Measurements from ENCODE around the gene C16orf90.

Gene C16orf90, protein sequence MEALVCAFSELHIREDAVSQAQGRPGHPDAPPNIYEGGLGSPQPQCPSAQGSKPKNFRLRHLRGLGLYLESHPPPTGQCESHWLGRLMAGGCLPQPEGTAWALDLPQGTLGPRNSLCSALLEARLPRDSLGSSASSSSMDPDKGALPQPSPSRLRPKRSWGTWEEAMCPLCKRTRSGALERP

DNA sequence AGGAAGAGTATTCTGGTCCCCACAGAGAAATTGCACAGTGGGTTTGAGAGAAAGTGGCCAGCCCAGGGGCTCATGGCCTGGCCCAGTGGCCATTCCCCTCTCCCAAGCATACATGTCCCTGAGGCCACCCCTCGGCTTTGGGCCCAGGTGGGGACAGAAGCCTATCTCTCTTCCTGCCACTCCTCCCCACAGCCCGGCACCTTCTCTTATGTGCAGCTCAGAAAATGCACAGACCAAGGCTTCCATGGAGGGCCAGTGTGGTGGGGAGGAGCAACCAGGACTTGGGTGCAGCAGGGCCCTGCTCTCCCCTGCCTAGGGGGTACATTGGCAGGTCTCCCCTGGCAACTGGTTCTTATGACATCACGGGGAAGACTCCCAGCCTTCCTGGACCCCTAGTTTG lies at the start of gene C16orf90:
Gene C16orf90, minus strand, starts transcription at position 314 of the 400 bp plus-strand sequence. Its CDS starts 68 bp downstream, at position 246.
- no peaks in the 10 kb centered on the region for H3K36me3 ChIP-seq (ENCODE audit: control insufficient read depth in 1 of 2, insufficient read depth in 2 of 2, low read length in 2 of 2)
- H3K9me3 ChIP-seq (ENCODE audit: control insufficient read depth in 1 of 2, low read length in 2 of 2), result no peaks in the 10 kb centered on the region
- no peak within 1 kb of the TSS for H3K27ac ChIP-seq (ENCODE audit: low read length)
- no peaks in the 10 kb centered on the region for H3K27me3 ChIP-seq (ENCODE audit: low read depth, low read length)
- peaks cover 0 to 3% of the 10 kb centered on the region in 2 donors for H3K4me1 ChIP-seq (ENCODE audit: control insufficient read depth in 1 of 2, insufficient read depth in 2 of 2, low read length in 2 of 2)
- no peak within 1 kb of the TSS for H3K4me3 ChIP-seq (ENCODE audit: low read depth in 1 of 2, low read length in 2 of 2)

DNA sequence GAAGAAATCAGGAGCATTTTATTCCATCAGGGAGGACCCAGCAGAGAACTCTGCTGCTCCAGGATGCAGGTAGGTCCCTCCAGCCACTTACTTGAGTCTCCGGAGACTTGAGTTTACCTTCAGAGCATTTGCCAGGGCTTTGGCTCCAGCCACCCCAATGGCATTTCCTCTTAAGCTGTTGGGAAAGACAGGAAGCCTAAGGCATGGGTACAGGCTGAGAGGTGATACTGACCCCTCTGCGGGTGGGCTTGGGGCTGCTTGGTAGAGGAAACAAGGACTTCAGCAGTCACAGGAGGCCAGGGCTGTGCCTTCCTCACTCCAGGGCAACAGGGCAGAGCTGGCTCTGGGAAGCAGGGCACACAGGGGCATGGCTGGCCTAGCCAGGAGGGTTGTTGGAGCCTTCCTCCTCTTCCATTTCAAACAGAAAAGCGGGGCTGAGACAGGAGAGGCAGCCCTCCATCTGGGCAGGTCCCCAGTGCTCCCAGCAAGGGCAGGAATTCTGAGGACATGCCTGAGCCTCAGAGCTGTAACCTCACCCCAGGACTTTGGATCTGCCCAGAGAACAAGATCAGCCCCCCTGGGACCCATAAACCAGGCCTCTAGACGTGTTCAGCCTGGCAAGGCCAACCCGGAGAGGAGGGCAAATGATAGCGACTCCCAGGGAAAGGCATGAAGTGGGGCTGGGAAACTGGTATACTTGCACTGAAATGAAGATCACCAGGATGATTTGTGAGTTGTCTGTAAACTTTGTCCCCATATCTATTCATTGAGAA lies 47.5 kb upstream of the C16orf90 start:
- Histone ChIP-seq H3K27me3 (ENCODE audit: low read depth, low read length) (no peaks in the 10 kb centered on the region), H3K27ac (ENCODE audit: low read length) (no peak overlapping the region), H3K36me3 (ENCODE audit: control insufficient read depth in 1 of 2, insufficient read depth in 2 of 2, low read length in 2 of 2) (peaks cover 19 to 28% of the 10 kb centered on the region in 2 donors), H3K4me3 (ENCODE audit: low read depth in 1 of 2, low read length in 2 of 2) (no peak overlapping the region), H3K9me3 (ENCODE audit: control insufficient read depth in 1 of 2, low read length in 2 of 2) (no peaks in the 10 kb centered on the region), H3K4me1 (ENCODE audit: control insufficient read depth in 1 of 2, insufficient read depth in 2 of 2, low read length in 2 of 2) (no peaks in the 10 kb centered on the region)

DNA sequence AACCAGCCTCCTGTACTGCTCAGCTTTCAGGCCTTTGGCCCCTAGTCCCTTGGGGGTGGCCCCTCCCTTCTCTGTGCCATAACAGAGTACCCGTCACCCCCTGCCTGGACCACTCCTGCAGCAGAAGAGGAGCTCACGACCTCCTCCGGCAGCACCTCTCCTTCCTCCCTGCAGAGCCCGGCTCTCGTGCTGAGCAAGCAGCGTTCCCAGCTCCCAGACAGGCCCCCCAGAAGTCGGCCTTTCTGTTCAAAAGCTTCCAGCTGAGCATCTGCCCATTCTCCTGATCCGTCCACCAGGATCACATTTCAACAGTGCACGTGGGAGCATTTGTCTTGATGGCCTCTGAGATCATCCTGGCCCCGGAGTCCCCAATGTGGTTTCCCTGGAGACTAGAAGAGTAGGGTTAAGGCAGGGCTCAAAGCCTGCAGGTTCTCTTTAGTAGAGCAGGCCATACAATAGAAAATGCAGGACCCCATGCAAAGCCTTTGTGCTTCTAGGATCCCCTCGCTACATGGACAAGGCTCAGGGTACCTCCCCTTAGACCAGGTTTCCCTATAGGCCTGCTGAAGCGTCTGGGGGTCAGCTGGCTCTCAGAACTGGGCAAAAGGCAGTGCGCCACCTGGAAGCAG lies 46.4 kb upstream of the C16orf90 start:
- Histone ChIP-seq H3K27me3 (ENCODE audit: low read depth, low read length) (no peaks in the 10 kb centered on the region), H3K4me1 (ENCODE audit: control insufficient read depth in 1 of 2, insufficient read depth in 2 of 2, low read length in 2 of 2) (peaks cover 0 to 5% of the 10 kb centered on the region in 2 donors), H3K36me3 (ENCODE audit: control insufficient read depth in 1 of 2, insufficient read depth in 2 of 2, low read length in 2 of 2) (peaks cover 19 to 28% of the 10 kb centered on the region in 2 donors), H3K9me3 (ENCODE audit: control insufficient read depth in 1 of 2, low read length in 2 of 2) (no peaks in the 10 kb centered on the region), H3K27ac (ENCODE audit: low read length) (no peak overlapping the region), H3K4me3 (ENCODE audit: low read depth in 1 of 2, low read length in 2 of 2) (no peak overlapping the region)

DNA sequence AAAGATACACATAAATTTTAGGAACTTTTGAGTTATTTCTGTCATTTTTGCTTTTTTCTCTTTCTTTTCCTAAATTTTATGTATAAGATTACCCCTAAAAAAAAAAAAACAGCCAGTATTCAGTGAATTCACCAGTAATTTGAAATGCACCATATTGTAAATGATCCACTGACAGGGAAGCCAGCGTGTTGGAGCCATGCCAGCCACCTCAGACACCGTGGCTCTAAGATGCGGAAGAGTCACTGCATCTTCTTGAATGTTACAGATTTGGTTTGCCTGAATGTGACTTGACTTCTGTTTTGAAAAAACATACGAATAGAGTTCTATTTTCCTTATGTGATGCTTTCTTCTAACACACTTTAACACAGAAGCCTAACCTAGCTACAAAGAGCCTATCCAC lies 42.9 kb upstream of the C16orf90 start:
- Histone ChIP-seq H3K36me3 (ENCODE audit: control insufficient read depth in 1 of 2, insufficient read depth in 2 of 2, low read length in 2 of 2) (peaks cover 33 to 49% of the 10 kb centered on the region in 2 donors), H3K27me3 (ENCODE audit: low read depth, low read length) (no peaks in the 10 kb centered on the region), H3K4me1 (ENCODE audit: control insufficient read depth in 1 of 2, insufficient read depth in 2 of 2, low read length in 2 of 2) (peaks cover 0 to 9% of the 10 kb centered on the region in 2 donors), H3K4me3 (ENCODE audit: low read depth in 1 of 2, low read length in 2 of 2) (no peak overlapping the region), H3K27ac (ENCODE audit: low read length) (no peak overlapping the region), H3K9me3 (ENCODE audit: control insufficient read depth in 1 of 2, low read length in 2 of 2) (no peaks in the 10 kb centered on the region)

DNA sequence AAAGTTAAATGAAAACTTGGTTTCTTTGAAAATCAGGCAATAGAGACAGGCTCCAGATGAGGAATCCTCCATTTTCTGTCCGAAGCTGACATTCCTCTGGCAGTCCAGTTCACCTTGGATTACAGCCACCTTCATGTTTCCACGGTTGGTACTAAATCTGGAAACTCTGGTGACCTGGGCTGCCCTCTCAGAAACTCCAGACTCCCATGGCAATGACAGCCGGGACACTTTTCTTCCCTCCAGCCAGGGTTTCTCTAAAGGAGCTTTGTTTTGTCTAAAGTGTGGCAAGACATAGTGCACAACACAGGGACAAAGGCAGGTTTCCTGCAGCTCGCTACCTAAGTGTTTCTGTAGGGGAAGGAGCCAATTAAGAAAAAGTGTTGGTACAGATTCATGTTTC lies 41.6 kb upstream of the C16orf90 start:
- Histone ChIP-seq H3K27ac (ENCODE audit: low read length) (no peak overlapping the region), H3K36me3 (ENCODE audit: control insufficient read depth in 1 of 2, insufficient read depth in 2 of 2, low read length in 2 of 2) (peaks cover 39 to 58% of the 10 kb centered on the region in 2 donors), H3K4me1 (ENCODE audit: control insufficient read depth in 1 of 2, insufficient read depth in 2 of 2, low read length in 2 of 2) (peaks cover 0 to 9% of the 10 kb centered on the region in 2 donors)

DNA sequence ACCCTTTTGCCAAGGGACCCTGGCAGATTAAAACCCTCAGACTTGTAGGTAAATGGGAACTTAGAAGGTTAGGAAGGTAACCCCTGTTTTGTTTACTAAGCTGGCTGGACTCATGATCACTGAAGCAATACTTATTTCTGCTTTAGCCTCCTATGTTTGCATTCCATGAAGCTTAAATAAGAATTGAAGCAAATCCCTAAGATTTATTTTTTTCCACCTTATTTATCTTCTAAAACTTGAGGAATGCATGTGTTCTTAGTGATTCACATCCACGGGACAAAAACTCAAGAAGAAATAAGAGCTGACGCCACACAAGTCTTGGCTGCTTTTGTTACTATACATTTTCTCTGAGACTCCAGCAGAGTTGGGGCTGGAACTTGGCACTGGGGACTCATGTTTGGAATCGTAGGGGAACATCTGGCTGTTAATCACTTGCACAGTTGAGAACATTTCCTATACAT lies 41.0 kb upstream of the C16orf90 start:
- no peaks in the 10 kb centered on the region for H3K27me3 ChIP-seq (ENCODE audit: low read depth, low read length)
- H3K27ac ChIP-seq (ENCODE audit: low read length), result no peak overlapping the region
- H3K4me1 ChIP-seq (ENCODE audit: control insufficient read depth in 1 of 2, insufficient read depth in 2 of 2, low read length in 2 of 2), result peaks cover 0 to 9% of the 10 kb centered on the region in 2 donors
- peaks cover 39 to 54% of the 10 kb centered on the region in 2 donors for H3K36me3 ChIP-seq (ENCODE audit: control insufficient read depth in 1 of 2, insufficient read depth in 2 of 2, low read length in 2 of 2)
- H3K9me3 ChIP-seq (ENCODE audit: control insufficient read depth in 1 of 2, low read length in 2 of 2), result no peaks in the 10 kb centered on the region
- no peak overlapping the region for H3K4me3 ChIP-seq (ENCODE audit: low read depth in 1 of 2, low read length in 2 of 2)

More for the DNA sequence above, 41.6 kb upstream of the C16orf90 start:
- no peak overlapping the region for H3K4me3 ChIP-seq (ENCODE audit: low read depth in 1 of 2, low read length in 2 of 2)
- no peaks in the 10 kb centered on the region for H3K27me3 ChIP-seq (ENCODE audit: low read depth, low read length)
- no peaks in the 10 kb centered on the region for H3K9me3 ChIP-seq (ENCODE audit: control insufficient read depth in 1 of 2, low read length in 2 of 2)

DNA sequence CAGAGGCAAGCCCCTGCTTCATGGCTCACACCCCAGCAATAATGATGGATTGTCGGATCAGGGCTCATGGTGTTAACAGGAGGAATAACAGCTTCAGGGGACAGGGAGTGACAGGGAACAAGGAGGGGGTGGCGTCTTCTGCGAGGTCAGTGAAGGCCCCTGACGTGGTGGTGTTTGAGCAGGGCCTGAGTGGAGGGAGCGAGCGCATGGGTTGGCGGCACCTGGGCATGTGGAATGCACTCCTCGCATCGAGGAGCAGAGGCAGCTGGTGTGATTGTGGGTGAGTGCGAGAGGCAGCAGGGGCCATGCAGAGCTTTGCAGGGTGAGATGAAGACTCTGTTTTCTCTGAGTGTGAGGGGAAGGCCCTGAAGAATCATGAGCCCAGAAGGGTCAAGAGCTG lies 38.8 kb upstream of the C16orf90 start:
- H3K4me3 ChIP-seq (ENCODE audit: low read depth in 1 of 2, low read length in 2 of 2), result no peak overlapping the region
- peaks cover 0 to 9% of the 10 kb centered on the region in 2 donors for H3K4me1 ChIP-seq (ENCODE audit: control insufficient read depth in 1 of 2, insufficient read depth in 2 of 2, low read length in 2 of 2)
- peaks cover 36 to 46% of the 10 kb centered on the region in 2 donors for H3K36me3 ChIP-seq (ENCODE audit: control insufficient read depth in 1 of 2, insufficient read depth in 2 of 2, low read length in 2 of 2)
- H3K27me3 ChIP-seq (ENCODE audit: low read depth, low read length), result no peaks in the 10 kb centered on the region
- no peaks in the 10 kb centered on the region for H3K9me3 ChIP-seq (ENCODE audit: control insufficient read depth in 1 of 2, low read length in 2 of 2)
- H3K27ac ChIP-seq (ENCODE audit: low read length), result no peak overlapping the region

DNA sequence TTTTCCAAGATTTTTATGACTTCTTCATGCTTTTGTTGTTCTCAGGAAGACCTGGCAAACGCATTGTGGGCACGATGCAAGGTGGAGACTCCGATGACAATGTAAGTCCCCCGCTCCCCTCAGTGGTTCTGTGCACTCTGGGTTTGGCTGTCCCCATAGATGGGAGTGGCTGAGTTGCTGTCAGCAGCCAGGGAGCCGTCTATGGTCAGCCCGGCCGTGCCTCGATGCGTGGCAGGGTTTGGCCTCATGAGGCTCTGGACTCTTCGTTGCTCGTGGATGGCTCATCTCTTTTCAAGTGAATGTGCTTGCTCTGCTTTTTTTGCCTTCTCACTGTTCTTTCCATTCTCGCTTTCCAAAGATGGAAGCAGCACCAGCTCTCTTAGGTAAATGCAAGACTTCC lies 37.5 kb upstream of the C16orf90 start:
- H3K36me3 ChIP-seq (ENCODE audit: control insufficient read depth in 1 of 2, insufficient read depth in 2 of 2, low read length in 2 of 2), result peaks cover 32 to 45% of the 10 kb centered on the region in 2 donors
- H3K4me1 ChIP-seq (ENCODE audit: control insufficient read depth in 1 of 2, insufficient read depth in 2 of 2, low read length in 2 of 2), result peaks cover 0 to 9% of the 10 kb centered on the region in 2 donors

DNA sequence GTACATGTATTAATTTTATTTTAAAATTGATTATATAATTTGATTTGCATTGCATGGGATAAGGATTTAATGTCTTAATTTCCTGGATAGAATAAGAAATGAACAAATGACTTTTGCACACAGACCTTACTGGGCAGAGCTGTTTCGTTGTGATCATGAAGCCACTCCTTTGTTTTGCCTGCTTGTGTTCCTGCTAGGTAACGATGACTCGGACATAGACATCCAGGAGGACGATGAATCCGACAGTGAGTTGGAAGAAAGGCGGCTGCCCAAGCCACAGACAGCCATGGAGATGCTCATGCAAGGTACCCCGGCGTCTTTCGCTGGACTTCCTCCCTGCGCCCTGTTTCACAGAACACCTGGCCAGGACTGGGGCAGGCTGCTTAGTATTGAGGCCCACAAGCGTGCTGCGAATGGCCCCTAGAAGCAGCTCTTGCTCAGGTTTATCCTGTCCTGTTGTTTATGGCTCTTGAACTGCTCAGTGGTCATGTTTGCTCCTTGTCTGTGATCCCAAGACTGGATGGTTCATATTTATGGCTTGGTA lies 35.2 kb upstream of the C16orf90 start:
- Histone ChIP-seq H3K9me3 (ENCODE audit: control insufficient read depth in 1 of 2, low read length in 2 of 2) (no peaks in the 10 kb centered on the region), H3K27me3 (ENCODE audit: low read depth, low read length) (no peaks in the 10 kb centered on the region), H3K4me3 (ENCODE audit: low read depth in 1 of 2, low read length in 2 of 2) (no peak overlapping the region), H3K36me3 (ENCODE audit: control insufficient read depth in 1 of 2, insufficient read depth in 2 of 2, low read length in 2 of 2) (peaks cover 26 to 36% of the 10 kb centered on the region in 2 donors), H3K4me1 (ENCODE audit: control insufficient read depth in 1 of 2, insufficient read depth in 2 of 2, low read length in 2 of 2) (no peaks in the 10 kb centered on the region), H3K27ac (ENCODE audit: low read length) (no peak overlapping the region)

More for the DNA sequence above, 37.5 kb upstream of the C16orf90 start:
- no peak overlapping the region for H3K27ac ChIP-seq (ENCODE audit: low read length)
- no peaks in the 10 kb centered on the region for H3K27me3 ChIP-seq (ENCODE audit: low read depth, low read length)
- H3K4me3 ChIP-seq (ENCODE audit: low read depth in 1 of 2, low read length in 2 of 2), result no peak overlapping the region
- H3K9me3 ChIP-seq (ENCODE audit: control insufficient read depth in 1 of 2, low read length in 2 of 2), result no peaks in the 10 kb centered on the region

DNA sequence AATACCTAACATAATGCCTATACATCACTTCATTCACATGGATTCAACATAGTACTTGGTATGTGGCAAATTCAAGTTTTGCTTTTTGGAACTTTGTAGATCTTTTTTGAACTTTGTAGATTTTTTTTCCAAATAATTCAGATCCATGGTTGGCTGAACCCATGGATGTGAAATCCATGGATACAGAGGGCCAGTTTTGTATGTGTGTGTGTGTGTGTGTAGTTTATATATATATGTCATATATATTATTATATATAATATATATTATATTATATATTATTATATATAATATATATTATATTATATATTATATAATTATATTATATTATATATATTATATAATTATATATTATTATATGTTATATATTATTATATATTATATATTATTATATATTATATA lies 33.9 kb upstream of the C16orf90 start:
- Histone ChIP-seq H3K4me1 (ENCODE audit: control insufficient read depth in 1 of 2, insufficient read depth in 2 of 2, low read length in 2 of 2) (no peaks in the 10 kb centered on the region), H3K4me3 (ENCODE audit: low read depth in 1 of 2, low read length in 2 of 2) (no peak overlapping the region), H3K27ac (ENCODE audit: low read length) (no peak overlapping the region), H3K36me3 (ENCODE audit: control insufficient read depth in 1 of 2, insufficient read depth in 2 of 2, low read length in 2 of 2) (peaks cover 34 to 36% of the 10 kb centered on the region in 2 donors), H3K9me3 (ENCODE audit: control insufficient read depth in 1 of 2, low read length in 2 of 2) (no peaks in the 10 kb centered on the region), H3K27me3 (ENCODE audit: low read depth, low read length) (no peaks in the 10 kb centered on the region)

DNA sequence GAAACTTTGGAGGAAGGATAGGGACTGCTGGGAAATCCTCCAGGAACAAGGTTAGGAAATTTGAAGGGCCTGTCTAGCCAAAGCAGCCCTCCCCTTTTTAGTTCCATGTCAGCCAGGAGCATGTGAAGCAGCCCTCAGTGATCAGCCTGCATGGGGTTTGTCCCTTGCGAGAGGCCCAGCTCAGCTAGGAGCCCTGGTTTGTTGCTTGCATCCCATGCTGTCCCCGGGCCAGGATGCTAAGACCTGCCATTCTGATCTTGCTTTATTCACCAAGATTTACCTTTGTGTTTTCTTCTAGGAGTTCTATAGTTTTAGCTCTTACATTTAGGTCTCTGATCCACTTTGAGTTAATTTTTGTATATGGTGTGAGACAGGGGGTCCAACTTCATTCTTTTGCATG lies 33.1 kb upstream of the C16orf90 start:
- no peaks in the 10 kb centered on the region for H3K4me1 ChIP-seq (ENCODE audit: control insufficient read depth in 1 of 2, insufficient read depth in 2 of 2, low read length in 2 of 2)
- peaks cover 29 to 33% of the 10 kb centered on the region in 2 donors for H3K36me3 ChIP-seq (ENCODE audit: control insufficient read depth in 1 of 2, insufficient read depth in 2 of 2, low read length in 2 of 2)
- no peak overlapping the region for H3K27ac ChIP-seq (ENCODE audit: low read length)

More for the DNA sequence above, 33.1 kb upstream of the C16orf90 start:
- H3K27me3 ChIP-seq (ENCODE audit: low read depth, low read length), result no peaks in the 10 kb centered on the region
- H3K4me3 ChIP-seq (ENCODE audit: low read depth in 1 of 2, low read length in 2 of 2), result no peak overlapping the region
- H3K9me3 ChIP-seq (ENCODE audit: control insufficient read depth in 1 of 2, low read length in 2 of 2), result no peaks in the 10 kb centered on the region
